Activated naive CD4-positive, alpha-beta T cell treated with anti-CD3 and anti-CD28 coated beads, Interleukin-2, amount 50 U/mL, for 72 hours (primary cell): ENCODE results near the gene PSD. TPM values are rescaled to one million over a fixed set of nuclear protein-coding genes. Genes with fewer than 3 reads are reported as not detected.

Experiments used
- ATAC-seq, 2 donors: fragments of 150-1000 bp; cut with Tn5 transposase; 2 replicates each; pipeline ENCODE4 v1.10.0; 2021; ENCODE audit warnings: mild to moderate bottlenecking in 2 of 2, moderate library complexity in 2 of 2
- DNase-seq, 2 donors: peaks; one replicate each; pipeline ENCODE4 v3.0.0; 2021 to 2022; ENCODE audit warnings: low spot score in 2 of 2
- H3K27ac Mint-ChIP-seq, 2 donors: one replicate each; pipeline ENCODE4 v1.8.0; 2022; ENCODE audit warnings: mild to moderate bottlenecking in 2 of 2, mixed read lengths in 2 of 2
- H3K36me3 Mint-ChIP-seq, 2 donors: one replicate each; pipeline ENCODE4 v1.8.0; 2022; ENCODE audit warnings: mixed read lengths in 2 of 2
- H3K9me3 Mint-ChIP-seq, 2 donors: one replicate each; pipeline ENCODE4 v1.8.0; 2022; ENCODE audit warnings: mixed read lengths in 2 of 2
- total RNA-seq, 2 donors: library from RNA; stranded (reverse); gene quantifications; one replicate each; pipeline ENCODE4 v1.2.3, GENCODE V29; 2022

The PSD gene
- total RNA-seq, 2 donors from 2014 or later, result 8.7 to 13.3 TPM

GRCh38 chr10:102354451-102354850 lies 64.1 kb downstream of the PSD start:
- no peak for DNase-seq
- no peak overlapping the region for H3K27ac Mint-ChIP-seq
- H3K9me3 Mint-ChIP-seq, result no peaks in the 10 kb centered on the region
- no peak for ATAC-seq
- peaks cover 11 to 12% of the 10 kb centered on the region in 2 donors for H3K36me3 Mint-ChIP-seq

Other genes with a start within 250 kb of the PSD start
- gene ELOVL3, start 192.5 kb downstream of the PSD start, total RNA-seq, result under 1 TPM in 1 of 2 donors, not detected in 1; 0.50 TPM
- gene PITX3, start 177.3 kb downstream of the PSD start, total RNA-seq, result not detected
- gene GBF1, start 173.3 kb downstream of the PSD start, total RNA-seq, result 10 to 100 TPM; 32.1 to 44.2 TPM
- gene NFKB2, start 23.1 kb downstream of the PSD start, total RNA-seq, result 100 to 1,000 TPM; 213 to 251 TPM
- 10 to 100 TPM; 12.9 to 27.4 TPM for gene FBXL15, start 2.1 kb upstream of the PSD start, total RNA-seq
- 10 to 100 TPM; 38.7 to 73.9 TPM for gene CUEDC2, start 13.8 kb upstream of the PSD start, total RNA-seq
- gene C10orf95, start 32.8 kb upstream of the PSD start, total RNA-seq, result under 1 TPM in 1 of 2 donors, not detected in 1; 0.30 TPM
- gene ACTR1A, start 83.9 kb upstream of the PSD start, total RNA-seq, result 10 to 100 TPM; 48.9 to 97.4 TPM
- 1 to 10 TPM; 9.1 to 9.9 TPM for gene SUFU, start 85.2 kb upstream of the PSD start, total RNA-seq
- 10 to 100 TPM; 22.9 to 47.3 TPM for gene TRIM8, start 225.7 kb upstream of the PSD start, total RNA-seq